ENCODE measurements around the gene COL8A2. TPM values are rescaled to one million over a fixed set of nuclear protein-coding genes. Genes with fewer than 3 reads are reported as not detected.

COL8A2 gene
- total RNA-seq, 1 experiment from 2014 or later = 0.20 TPM

- no peak for DNase-seq (ENCODE audit: extremely low read depth, low read depth)
Measured at GRCh38 chr1:36115931-36116330, 9.1 kb downstream of the COL8A2 start.

GRCh38 chr1:36115200-36115669, 9.8 kb downstream of the COL8A2 start:
- DNase-seq (ENCODE audit: extremely low read depth, low read depth) = no peak

GRCh38 chr1:36114371-36114770, 10.7 kb downstream of the COL8A2 start:
- no peak for DNase-seq (ENCODE audit: extremely low read depth, low read depth)

- DNase-seq (ENCODE audit: extremely low read depth, low read depth) = no peak
Measured at GRCh38 chr1:36112823-36113222, 12.2 kb downstream of the COL8A2 start.

- no peak for DNase-seq (ENCODE audit: extremely low read depth, low read depth)
Measured at GRCh38 chr1:36111151-36111550, 13.9 kb downstream of the COL8A2 start.

DNA sequence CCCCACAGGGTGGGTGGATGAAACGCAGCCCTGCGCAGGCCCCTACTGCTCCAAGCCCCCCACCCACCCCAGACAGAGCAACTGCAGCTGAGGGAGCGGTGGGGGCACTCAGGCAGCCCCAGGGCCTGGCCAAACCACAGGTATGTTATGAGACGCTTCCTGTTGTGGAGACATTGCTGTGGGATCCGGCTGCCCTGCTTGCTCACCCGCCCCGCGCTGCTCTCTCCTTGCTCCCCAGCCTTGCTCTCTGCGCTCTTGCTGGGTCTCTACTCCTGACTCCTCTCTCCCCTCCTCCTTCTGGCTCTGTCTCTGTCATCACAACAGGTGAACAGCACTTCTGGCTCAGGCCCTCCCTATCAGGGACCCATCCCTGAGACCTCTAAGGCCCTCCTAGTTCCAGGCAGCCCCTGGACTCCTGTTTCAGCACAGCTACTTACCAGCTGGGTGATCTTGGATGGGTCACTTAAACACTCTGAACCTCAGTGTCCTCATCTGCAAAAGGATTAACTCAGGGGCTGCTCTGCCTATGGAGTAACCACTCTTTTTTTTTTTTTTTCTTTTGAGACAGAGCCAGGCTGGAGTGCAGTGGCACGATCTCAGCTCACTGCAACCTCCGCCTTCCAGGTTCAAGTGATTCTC, 15.9 kb downstream of the COL8A2 start:
- DNase-seq (ENCODE audit: extremely low read depth, low read depth) = no peak

DNA sequence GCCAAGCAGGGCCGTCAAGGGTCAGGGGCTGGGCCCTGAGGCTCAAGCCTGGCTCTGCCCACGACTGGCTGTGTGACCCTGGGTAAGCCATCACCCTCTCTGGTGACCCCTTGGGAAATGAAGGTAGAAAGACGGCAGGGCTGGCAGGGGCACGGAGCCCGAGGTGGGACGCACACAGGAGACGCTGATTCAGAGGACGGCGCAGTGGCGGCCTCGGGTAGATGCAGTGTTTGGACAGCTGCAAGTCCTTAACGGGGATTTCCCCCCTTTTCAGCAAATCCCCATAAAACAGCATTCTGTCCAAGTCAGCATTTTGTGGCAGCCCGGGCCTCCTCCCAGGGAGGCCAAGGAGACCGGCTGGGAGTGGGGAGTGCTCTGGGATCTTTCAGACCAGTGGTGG, 16.7 kb downstream of the COL8A2 start:
- no peak for DNase-seq (ENCODE audit: extremely low read depth, low read depth)

- DNase-seq (ENCODE audit: extremely low read depth, low read depth) = no peak
Measured at GRCh38 chr1:36107394-36107793, 17.6 kb downstream of the COL8A2 start.

GRCh38 chr1:36106269-36106668, 18.8 kb downstream of the COL8A2 start:
- no peak for DNase-seq (ENCODE audit: extremely low read depth, low read depth)

GRCh38 chr1:36101546-36101945, 23.5 kb downstream of the COL8A2 start:
- no peak for DNase-seq (ENCODE audit: extremely low read depth, low read depth)

GRCh38 chr1:36100376-36100775, 24.6 kb downstream of the COL8A2 start:
- DNase-seq (ENCODE audit: extremely low read depth, low read depth) = no peak

DNA sequence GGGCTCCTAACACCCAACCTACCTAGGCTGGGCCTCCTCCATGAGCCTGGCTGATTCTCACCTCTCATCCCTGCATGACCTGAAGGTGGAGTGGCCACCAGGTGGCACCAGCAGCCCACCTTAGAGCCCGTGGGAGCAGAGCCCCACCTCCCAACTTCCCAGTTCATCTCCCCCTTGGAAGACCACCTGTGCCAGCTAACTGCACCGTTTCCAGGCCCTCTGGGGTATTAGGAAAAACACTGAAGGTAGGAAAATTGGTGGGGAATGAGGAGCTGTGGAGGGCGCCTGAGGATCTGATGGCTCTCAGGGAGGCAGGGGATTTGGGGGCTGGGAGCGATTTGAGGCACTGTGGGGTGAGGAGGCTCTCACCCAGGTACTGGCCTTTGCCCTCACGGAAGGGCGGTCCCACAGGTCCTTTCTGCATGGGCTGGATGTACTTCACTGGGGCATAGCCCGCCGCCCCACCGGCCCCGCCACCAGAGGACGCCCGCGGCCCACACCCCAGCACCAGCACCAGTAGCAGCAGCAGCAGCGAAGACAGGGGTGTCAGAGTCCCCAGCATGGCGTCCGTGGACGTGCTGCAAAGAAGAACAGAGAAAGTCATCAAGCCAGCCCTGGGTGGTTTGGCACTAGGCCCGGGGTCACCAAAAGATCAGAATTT, 25.2 kb downstream of the COL8A2 start:
- peak; percentile 65 for DNase-seq (ENCODE audit: extremely low read depth, low read depth)

DNA sequence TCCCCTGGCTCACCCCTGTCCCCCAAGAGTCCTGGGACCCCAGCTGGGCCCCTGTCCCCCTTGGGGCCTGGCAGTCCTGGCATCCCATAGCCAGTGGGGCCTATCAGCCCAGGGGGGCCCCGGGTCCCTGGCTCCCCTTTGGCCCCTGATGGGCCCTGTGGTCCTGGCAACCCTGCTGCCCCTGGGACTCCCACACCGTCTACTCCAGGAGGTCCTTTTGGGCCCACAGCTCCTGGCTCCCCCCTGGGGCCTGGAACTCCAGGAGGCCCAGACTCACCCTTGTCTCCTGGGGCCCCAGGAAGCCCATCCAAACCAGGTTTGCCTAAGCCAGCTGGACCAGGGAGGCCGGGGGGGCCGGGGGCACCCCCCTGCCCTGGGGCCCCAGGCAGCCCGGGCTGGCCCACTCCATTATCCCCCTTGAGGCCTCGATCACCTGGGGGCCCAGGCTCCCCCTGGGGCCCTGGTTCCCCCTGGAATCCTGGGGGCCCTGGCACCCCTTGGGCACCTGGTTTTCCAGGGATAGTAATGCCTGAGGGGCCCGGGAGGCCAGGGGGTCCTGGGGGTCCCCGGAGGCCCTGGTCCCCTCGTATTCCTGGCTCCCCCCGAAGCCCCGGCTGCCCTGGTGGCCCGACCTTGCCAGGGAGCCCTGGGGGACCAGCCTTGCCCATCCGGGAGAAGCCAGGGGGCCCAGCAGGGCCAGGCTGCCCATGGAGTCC, 26.2 kb downstream of the COL8A2 start:
- no peak for DNase-seq (ENCODE audit: extremely low read depth, low read depth)

DNA sequence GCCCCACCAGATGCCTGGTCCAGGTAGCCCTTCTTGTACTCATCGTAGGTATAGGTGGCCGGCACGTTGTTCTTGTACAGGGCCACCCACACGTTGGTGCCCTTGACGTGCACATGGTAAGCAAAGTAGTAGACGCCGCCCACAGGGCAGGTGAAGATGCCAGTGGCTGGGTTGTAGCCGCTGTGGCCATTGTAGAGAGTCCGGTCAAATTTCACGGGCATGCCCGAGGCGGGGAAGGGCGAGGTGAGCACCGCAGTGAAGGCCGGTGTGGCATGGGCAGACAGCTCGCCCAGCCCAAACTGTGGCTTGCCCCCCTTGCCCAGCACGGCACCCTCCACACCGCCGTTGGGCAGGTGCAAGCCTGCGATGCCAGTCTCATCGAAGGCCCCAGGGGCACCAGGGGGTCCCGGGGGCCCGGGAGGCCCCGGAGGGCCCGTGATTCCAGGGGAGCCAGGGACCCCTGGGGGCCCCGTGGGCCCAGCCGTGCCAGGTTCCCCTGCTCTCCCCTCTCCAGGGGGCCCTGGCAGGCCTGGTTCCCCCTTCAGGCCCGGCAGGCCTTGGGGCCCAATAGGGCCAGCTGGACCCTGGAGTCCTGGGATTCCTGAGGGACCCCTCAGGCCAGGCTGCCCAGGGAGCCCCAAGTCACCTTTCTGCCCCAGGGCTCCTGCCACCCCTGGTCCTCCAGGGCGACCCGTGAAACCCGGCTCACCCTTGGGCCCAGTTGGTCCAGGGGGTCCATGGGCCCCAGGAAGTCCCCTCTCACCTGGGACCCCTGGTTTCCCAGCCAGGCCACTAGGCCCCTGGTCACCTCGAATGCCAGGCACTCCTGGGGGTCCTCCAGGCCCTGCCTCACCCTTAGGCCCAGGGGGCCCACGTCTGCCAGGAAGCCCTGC, 27.1 kb downstream of the COL8A2 start:
- DNase-seq (ENCODE audit: extremely low read depth, low read depth) = no peak

GRCh38 chr1:36096500-36097432, 28.3 kb downstream of the COL8A2 start:
- DNase-seq (ENCODE audit: extremely low read depth, low read depth) = no peak

GRCh38 chr1:36095760-36096405, 29.1 kb downstream of the COL8A2 start:
- no peak for DNase-seq (ENCODE audit: extremely low read depth, low read depth)

GRCh38 chr1:36094621-36095061, 30.4 kb downstream of the COL8A2 start:
- no peak for DNase-seq (ENCODE audit: extremely low read depth, low read depth)

GRCh38 chr1:36093929-36094328, 31.1 kb downstream of the COL8A2 start:
- DNase-seq (ENCODE audit: extremely low read depth, low read depth) = no peak

- no peak for DNase-seq (ENCODE audit: extremely low read depth, low read depth)
Measured at GRCh38 chr1:36093226-36093625, 31.8 kb downstream of the COL8A2 start.
